ENCODE data around the gene INHBE. TPM values are rescaled to one million over a fixed set of nuclear protein-coding genes. Genes with fewer than 3 reads are reported as not detected.
A peak's percentile ranks its signal among the peaks of the same experiment; 100 is the strongest.

The INHBE gene
- total RNA-seq, 3 donors from 2014 or later (not counting 1 experiment from before 2014, with no cell fraction given): not detected

DNA sequence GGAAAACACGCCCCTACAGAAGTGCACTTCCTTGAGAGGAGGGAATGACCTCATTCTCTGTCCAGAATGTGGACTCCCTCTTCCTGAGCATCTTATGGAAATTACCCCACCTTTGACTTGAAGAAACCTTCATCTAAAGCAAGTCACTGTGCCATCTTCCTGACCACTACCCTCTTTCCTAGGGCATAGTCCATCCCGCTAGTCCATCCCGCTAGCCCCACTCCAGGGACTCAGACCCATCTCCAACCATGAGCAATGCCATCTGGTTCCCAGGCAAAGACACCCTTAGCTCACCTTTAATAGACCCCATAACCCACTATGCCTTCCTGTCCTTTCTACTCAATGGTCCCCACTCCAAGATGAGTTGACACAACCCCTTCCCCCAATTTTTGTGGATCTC is 5.0 kb upstream of the INHBE start:
- no peak overlapping the region for H3K4me3 ChIP-seq (ENCODE audit: low read length)
- Mint-ChIP-seq H3K4me3 (no peak overlapping the region), H3K4me1 (no peaks in the 10 kb centered on the region), H3K36me3 (no peaks in the 10 kb centered on the region), H3K27me3 (ENCODE audit: low read depth in 2 of 2) (no peaks in the 10 kb centered on the region), H3K9me3 (no peaks in the 10 kb centered on the region), H3K27ac (no peak overlapping the region)
- 96% methylated on average over 3 of the region's 3 CpGs for WGBS (ENCODE audit: insufficient coverage)
- no peak overlapping the region for H3K27ac ChIP-seq (ENCODE audit: low read length)
- H3K36me3 ChIP-seq (ENCODE audit: control insufficient read depth, insufficient read depth, low read length): no peaks in the 10 kb centered on the region
- TF ChIP-seq, protein P1, sequence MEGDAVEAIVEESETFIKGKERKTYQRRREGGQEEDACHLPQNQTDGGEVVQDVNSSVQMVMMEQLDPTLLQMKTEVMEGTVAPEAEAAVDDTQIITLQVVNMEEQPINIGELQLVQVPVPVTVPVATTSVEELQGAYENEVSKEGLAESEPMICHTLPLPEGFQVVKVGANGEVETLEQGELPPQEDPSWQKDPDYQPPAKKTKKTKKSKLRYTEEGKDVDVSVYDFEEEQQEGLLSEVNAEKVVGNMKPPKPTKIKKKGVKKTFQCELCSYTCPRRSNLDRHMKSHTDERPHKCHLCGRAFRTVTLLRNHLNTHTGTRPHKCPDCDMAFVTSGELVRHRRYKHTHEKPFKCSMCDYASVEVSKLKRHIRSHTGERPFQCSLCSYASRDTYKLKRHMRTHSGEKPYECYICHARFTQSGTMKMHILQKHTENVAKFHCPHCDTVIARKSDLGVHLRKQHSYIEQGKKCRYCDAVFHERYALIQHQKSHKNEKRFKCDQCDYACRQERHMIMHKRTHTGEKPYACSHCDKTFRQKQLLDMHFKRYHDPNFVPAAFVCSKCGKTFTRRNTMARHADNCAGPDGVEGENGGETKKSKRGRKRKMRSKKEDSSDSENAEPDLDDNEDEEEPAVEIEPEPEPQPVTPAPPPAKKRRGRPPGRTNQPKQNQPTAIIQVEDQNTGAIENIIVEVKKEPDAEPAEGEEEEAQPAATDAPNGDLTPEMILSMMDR (IDR thresholded peaks at IDR 0.05): no peak
- no peaks in the 10 kb centered on the region for H3K4me1 ChIP-seq (ENCODE audit: control insufficient read depth, insufficient read depth, low read length)
- ATAC-seq (no peak), DNase-seq (no peak)
- intact Hi-C loops (cut with micrococcal nuclease): no loop called here
- H3K9me3 ChIP-seq (ENCODE audit: control insufficient read depth, insufficient read depth, low read length): no peaks in the 10 kb centered on the region
- no peaks in the 10 kb centered on the region for H3K27me3 ChIP-seq (ENCODE audit: control insufficient read depth, insufficient read depth, low read length)

DNA sequence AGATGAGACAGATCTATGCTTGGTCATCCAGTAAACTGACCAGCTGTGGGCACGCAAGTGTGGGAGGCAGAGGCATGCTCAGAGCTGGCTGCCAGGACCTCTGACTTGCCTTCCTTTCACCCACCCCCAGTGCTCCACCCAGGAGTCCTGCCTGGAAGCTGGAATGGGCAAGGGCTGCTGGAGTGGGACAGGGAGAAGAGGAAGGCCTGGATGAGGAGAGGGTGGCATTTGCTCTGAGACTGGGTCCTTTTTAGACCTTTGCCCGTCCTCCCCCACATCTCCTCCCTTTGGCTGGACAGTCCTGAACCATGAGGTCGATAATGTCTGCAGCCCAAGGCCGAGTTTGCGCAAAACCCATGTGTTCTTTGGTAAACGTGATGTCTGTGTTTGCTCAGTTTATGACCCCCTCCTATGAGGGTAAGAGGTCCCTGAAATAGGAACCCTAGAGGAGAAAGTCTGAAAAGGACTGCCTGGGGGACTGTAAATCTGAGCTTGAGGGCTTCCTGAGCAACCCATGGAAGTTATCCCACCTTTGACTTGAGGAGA is 3.8 kb upstream of the INHBE start:
- ATAC-seq (no peak), DNase-seq (no peak)
- H3K27ac Mint-ChIP-seq: no peak overlapping the region

DNA sequence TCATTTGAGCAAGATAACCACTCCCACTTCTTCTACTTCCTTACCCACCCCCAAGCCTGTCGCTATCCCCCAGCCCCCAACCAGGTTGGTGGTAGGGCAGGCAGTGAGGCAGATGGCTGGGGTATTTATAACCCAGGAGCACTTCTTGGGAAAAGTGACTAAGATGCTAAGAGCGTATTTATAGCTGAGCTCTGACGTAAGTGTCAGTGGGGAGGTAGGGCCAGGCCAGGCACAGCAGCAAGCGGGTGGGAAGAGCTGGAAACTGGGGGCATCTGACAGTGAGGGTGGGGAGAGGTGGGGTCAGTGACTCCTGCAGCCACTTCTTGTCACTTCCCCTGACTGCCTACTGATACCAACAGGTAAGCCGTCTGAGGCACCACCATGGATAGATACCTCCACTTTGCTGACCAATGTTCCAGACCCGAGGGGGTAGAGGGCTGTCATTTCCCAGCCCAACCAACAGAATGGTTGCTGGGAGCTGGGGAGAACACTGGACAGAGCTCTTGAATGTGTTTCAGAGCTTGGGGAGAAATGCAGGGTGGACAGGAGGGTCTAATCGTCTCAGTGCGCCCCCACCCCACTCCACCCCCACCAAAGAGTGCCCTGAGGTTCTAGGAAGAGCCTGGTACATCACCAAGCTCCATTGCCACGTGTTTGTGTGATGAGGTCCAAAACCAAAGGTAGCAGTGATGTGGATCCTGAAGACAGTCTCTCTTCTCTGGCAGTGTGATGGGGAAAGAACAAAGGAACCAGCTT is 2.7 kb upstream of the INHBE start:
- no peak overlapping the region for H3K27ac Mint-ChIP-seq
- ATAC-seq: peak in 1 of 3 donors; percentile 13
- no peak overlapping the region for H3K27ac ChIP-seq (ENCODE audit: low read length)

More for the DNA sequence above, 3.8 kb upstream of the INHBE start:
- Mint-ChIP-seq H3K4me3 (no peak overlapping the region), H3K36me3 (no peaks in the 10 kb centered on the region), H3K27me3 (ENCODE audit: low read depth in 2 of 2) (no peaks in the 10 kb centered on the region), H3K9me3 (no peaks in the 10 kb centered on the region), H3K4me1 (peaks cover 5 to 10% of the 10 kb centered on the region in 2 donors)
- intact Hi-C loops (cut with micrococcal nuclease): no loop called here
- Histone ChIP-seq H3K27me3 (ENCODE audit: control insufficient read depth, insufficient read depth, low read length) (no peaks in the 10 kb centered on the region), H3K4me3 (ENCODE audit: low read length) (no peak overlapping the region), H3K4me1 (ENCODE audit: control insufficient read depth, insufficient read depth, low read length) (peaks cover 5% of the 10 kb centered on the region), H3K27ac (ENCODE audit: low read length) (no peak overlapping the region), H3K9me3 (ENCODE audit: control insufficient read depth, insufficient read depth, low read length) (no peaks in the 10 kb centered on the region), H3K36me3 (ENCODE audit: control insufficient read depth, insufficient read depth, low read length) (no peaks in the 10 kb centered on the region)
- TF ChIP-seq, protein P1 (IDR thresholded peaks at IDR 0.05): no peak
- 83% methylated on average over 6 of the region's 6 CpGs for WGBS (ENCODE audit: insufficient coverage)

More for the DNA sequence above, 2.7 kb upstream of the INHBE start:
- peaks cover 5 to 10% of the 10 kb centered on the region in 2 donors for H3K4me1 Mint-ChIP-seq
- no peaks in the 10 kb centered on the region for H3K36me3 Mint-ChIP-seq
- Histone ChIP-seq H3K27me3 (ENCODE audit: control insufficient read depth, insufficient read depth, low read length) (no peaks in the 10 kb centered on the region), H3K4me3 (ENCODE audit: low read length) (no peak overlapping the region), H3K9me3 (ENCODE audit: control insufficient read depth, insufficient read depth, low read length) (no peaks in the 10 kb centered on the region), H3K4me1 (ENCODE audit: control insufficient read depth, insufficient read depth, low read length) (peaks cover 5% of the 10 kb centered on the region), H3K36me3 (ENCODE audit: control insufficient read depth, insufficient read depth, low read length) (no peaks in the 10 kb centered on the region)
- 48% methylated on average over 5 of the region's 9 CpGs for WGBS (ENCODE audit: insufficient coverage)
- peak in 1 of 2 donors; percentile 4 for DNase-seq
- intact Hi-C loops (cut with micrococcal nuclease): no loop called here
- TF ChIP-seq, protein P1 (IDR thresholded peaks at IDR 0.05): no peak
- no peaks in the 10 kb centered on the region for H3K27me3 Mint-ChIP-seq (ENCODE audit: low read depth in 2 of 2)
- no peaks in the 10 kb centered on the region for H3K9me3 Mint-ChIP-seq
- no peak overlapping the region for H3K4me3 Mint-ChIP-seq
